ENCODE results near the gene SMAD3.

Gene SMAD3

DNA sequence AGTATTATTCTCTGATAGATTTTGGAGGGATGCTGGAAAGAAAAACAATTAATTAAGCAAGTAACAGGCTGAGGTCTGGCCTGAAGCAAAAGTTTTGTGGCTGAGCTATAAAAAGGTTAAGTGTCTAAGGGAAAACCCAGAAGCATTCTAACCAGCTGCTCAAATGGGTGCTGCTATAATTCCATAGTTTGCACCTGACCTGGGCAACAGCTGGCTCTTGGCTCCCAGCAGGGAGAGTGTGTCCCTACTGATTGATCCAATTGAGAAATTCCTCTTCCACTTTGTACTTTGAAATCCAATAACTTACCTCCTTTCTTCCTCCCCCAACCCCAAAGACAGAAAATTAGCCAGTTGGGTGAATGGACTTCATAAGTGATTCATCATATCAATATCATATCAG is 27.7 kb upstream of the SMAD3 start:
- H3K9ac ChIP-seq (ENCODE audit: insufficient read length, low read depth): no peak overlapping the region
- peaks cover 23% of the 10 kb centered on the region for H3K4me1 ChIP-seq (ENCODE audit: insufficient read depth, insufficient read length)
- H3K4me3 ChIP-seq (ENCODE audit: insufficient read length, low read depth): no peak overlapping the region
- TF ChIP-seq ZNF274 (IDR thresholded peaks at IDR 0.05; ENCODE audit: low read depth, low read length) (no peak), YY1 (IDR thresholded peaks at IDR 0.05; ENCODE audit: insufficient read depth, insufficient read length) (no peak), SUZ12 (IDR thresholded peaks at IDR 0.05; ENCODE audit: extremely low read depth, insufficient read depth, insufficient read length) (no peak)
- no peak for DNase-seq (ENCODE audit: low read depth, low spot score)
- H3K36me3 ChIP-seq (ENCODE audit: insufficient read depth, insufficient read length, low read length): no peaks in the 10 kb centered on the region
- H3K27me3 ChIP-seq (ENCODE audit: insufficient read depth, insufficient read length): peaks cover 21% of the 10 kb centered on the region
- no peaks in the 10 kb centered on the region for H3K9me3 ChIP-seq (ENCODE audit: insufficient read depth, low read length)

DNA sequence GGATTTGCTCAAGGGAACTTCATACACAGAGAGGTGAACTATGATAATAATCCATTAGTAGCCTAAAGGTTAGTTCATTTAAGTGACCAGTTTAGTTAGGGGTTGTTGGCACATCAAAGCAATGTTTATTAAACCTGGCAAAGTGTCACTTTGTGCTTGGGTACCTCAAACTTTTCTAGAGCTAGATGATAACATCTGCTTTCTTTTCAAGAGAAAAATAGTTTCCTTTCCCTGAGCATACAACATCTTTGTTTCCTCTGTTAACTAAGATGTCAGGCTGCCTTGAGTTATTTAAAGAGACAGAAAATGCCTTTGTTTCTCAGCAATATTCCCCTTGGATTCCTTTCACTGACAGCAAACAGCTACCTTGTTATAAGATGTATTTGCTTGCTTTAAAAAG is 26.7 kb upstream of the SMAD3 start:
- no peak overlapping the region for H3K4me3 ChIP-seq (ENCODE audit: insufficient read length, low read depth)
- no peaks in the 10 kb centered on the region for H3K36me3 ChIP-seq (ENCODE audit: insufficient read depth, insufficient read length, low read length)
- H3K9ac ChIP-seq (ENCODE audit: insufficient read length, low read depth): no peak overlapping the region
- H3K9me3 ChIP-seq (ENCODE audit: insufficient read depth, low read length): no peaks in the 10 kb centered on the region
- DNase-seq (ENCODE audit: low read depth, low spot score): no peak
- peaks cover 23% of the 10 kb centered on the region for H3K4me1 ChIP-seq (ENCODE audit: insufficient read depth, insufficient read length)
- peaks cover 13% of the 10 kb centered on the region for H3K27me3 ChIP-seq (ENCODE audit: insufficient read depth, insufficient read length)
- TF ChIP-seq YY1 (IDR thresholded peaks at IDR 0.05; ENCODE audit: insufficient read depth, insufficient read length) (no peak), ZNF274 (IDR thresholded peaks at IDR 0.05; ENCODE audit: low read depth, low read length) (no peak), SUZ12 (IDR thresholded peaks at IDR 0.05; ENCODE audit: extremely low read depth, insufficient read depth, insufficient read length) (no peak)

DNA sequence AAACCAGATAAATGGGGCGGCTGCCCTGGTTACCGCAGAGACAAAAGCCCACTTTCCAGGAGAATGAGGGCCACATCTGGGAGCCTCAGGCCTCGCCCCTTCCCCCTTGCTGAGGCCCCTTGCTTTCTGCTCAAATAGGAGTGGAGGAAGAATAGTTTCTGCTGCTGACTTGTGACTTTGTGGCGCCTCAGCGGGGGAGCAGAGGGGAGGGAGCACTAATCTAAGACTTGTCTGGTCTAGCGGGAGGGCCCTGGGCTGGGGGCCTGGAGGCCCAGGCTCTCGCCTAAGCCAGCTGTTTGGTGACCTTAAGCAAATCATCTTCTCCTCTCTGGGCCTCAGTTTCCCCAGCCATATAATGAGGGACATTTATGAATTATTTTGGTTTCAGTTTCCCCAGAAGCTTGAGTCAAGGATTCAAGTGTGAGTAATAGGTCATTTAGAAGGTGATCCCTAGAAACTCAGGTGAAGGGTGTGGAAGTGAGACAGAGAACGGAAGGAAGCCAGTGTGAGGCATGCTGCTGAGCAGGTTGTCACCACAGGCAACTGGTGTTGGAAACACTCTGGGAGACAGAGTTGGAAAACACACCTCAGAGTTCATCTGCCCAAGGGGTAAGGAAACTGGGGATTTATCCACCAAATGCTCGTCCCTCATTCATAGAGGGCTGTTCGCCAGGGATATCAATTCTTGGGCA is 25.9 kb upstream of the SMAD3 start:
- TF ChIP-seq YY1 (IDR thresholded peaks at IDR 0.05; ENCODE audit: insufficient read depth, insufficient read length) (no peak), SUZ12 (IDR thresholded peaks at IDR 0.05; ENCODE audit: extremely low read depth, insufficient read depth, insufficient read length) (no peak), ZNF274 (IDR thresholded peaks at IDR 0.05; ENCODE audit: low read depth, low read length) (no peak)
- Histone ChIP-seq H3K4me3 (ENCODE audit: insufficient read length, low read depth) (no peak overlapping the region), H3K9me3 (ENCODE audit: insufficient read depth, low read length) (no peaks in the 10 kb centered on the region), H3K4me1 (ENCODE audit: insufficient read depth, insufficient read length) (peaks cover 18% of the 10 kb centered on the region), H3K36me3 (ENCODE audit: insufficient read depth, insufficient read length, low read length) (no peaks in the 10 kb centered on the region), H3K9ac (ENCODE audit: insufficient read length, low read depth) (peak overlapping the region; percentile 36), H3K27me3 (ENCODE audit: insufficient read depth, insufficient read length) (peaks cover 6% of the 10 kb centered on the region)
- DNase-seq (ENCODE audit: low read depth, low spot score): no peak

DNA sequence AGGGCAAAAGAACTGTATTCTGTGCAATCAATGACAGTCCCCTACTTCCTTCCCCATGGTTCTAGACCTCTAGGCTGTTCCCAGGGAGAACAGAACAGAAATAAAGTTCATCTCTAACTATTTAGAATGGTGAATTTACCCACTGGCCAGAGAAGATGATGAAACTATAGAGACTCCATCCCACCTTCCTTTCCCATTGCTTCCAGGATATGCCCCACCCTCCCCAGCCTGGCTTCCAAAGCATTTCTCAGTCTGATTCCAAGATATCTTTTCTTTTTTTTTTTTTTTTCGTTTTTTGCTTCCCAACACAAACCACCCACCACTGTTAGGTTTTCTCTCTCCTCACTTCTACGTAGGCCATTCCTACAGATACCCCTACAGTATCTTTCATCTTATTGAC is 25.1 kb upstream of the SMAD3 start:
- H3K9me3 ChIP-seq (ENCODE audit: insufficient read depth, low read length): no peaks in the 10 kb centered on the region
- no peak for TF ChIP-seq SUZ12 (IDR thresholded peaks at IDR 0.05; ENCODE audit: extremely low read depth, insufficient read depth, insufficient read length)
- no peak for TF ChIP-seq ZNF274 (IDR thresholded peaks at IDR 0.05; ENCODE audit: low read depth, low read length)
- no peak for TF ChIP-seq YY1 (IDR thresholded peaks at IDR 0.05; ENCODE audit: insufficient read depth, insufficient read length)
- no peak overlapping the region for H3K4me3 ChIP-seq (ENCODE audit: insufficient read length, low read depth)
- DNase-seq (ENCODE audit: low read depth, low spot score): no peak
- no peaks in the 10 kb centered on the region for H3K36me3 ChIP-seq (ENCODE audit: insufficient read depth, insufficient read length, low read length)
- H3K4me1 ChIP-seq (ENCODE audit: insufficient read depth, insufficient read length): peaks cover 16% of the 10 kb centered on the region
- H3K9ac ChIP-seq (ENCODE audit: insufficient read length, low read depth): no peak overlapping the region
- no peaks in the 10 kb centered on the region for H3K27me3 ChIP-seq (ENCODE audit: insufficient read depth, insufficient read length)

DNA sequence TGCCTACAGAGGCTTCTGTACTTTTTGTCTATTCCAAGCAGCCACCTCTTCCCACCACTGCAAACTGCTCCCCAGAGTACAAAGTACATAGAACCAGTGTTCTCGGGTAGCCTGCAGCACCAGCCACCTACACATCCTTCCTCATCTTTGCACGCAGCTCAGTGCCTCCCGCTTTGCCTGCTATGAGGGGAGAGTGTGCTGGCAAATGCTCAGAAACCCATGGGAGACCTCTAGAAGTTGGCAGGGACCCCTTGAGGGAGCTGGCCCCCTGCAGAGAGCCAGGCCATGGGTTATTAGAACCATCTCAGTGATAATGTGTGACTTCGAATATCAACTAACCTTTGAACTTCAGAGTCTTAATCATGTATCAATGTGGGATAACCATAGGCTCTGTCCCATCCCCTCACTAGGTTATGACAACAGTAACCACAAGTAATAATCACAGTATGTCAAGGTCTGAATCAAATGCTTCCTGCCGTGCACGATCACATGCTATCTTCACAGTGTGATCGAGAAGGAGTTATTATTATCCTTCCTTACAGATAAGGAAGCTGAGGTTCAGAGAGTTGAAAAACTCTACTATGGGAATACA is 22.8 kb upstream of the SMAD3 start:
- Histone ChIP-seq H3K4me3 (ENCODE audit: insufficient read length, low read depth) (no peak overlapping the region), H3K36me3 (ENCODE audit: insufficient read depth, insufficient read length, low read length) (no peaks in the 10 kb centered on the region), H3K27me3 (ENCODE audit: insufficient read depth, insufficient read length) (no peaks in the 10 kb centered on the region), H3K9ac (ENCODE audit: insufficient read length, low read depth) (no peak overlapping the region), H3K4me1 (ENCODE audit: insufficient read depth, insufficient read length) (peaks cover 14% of the 10 kb centered on the region), H3K9me3 (ENCODE audit: insufficient read depth, low read length) (no peaks in the 10 kb centered on the region)
- no peak for DNase-seq (ENCODE audit: low read depth, low spot score)
- TF ChIP-seq SUZ12 (IDR thresholded peaks at IDR 0.05; ENCODE audit: extremely low read depth, insufficient read depth, insufficient read length): no peak
- TF ChIP-seq YY1 (IDR thresholded peaks at IDR 0.05; ENCODE audit: insufficient read depth, insufficient read length): no peak
- TF ChIP-seq ZNF274 (IDR thresholded peaks at IDR 0.05; ENCODE audit: low read depth, low read length): no peak

DNA sequence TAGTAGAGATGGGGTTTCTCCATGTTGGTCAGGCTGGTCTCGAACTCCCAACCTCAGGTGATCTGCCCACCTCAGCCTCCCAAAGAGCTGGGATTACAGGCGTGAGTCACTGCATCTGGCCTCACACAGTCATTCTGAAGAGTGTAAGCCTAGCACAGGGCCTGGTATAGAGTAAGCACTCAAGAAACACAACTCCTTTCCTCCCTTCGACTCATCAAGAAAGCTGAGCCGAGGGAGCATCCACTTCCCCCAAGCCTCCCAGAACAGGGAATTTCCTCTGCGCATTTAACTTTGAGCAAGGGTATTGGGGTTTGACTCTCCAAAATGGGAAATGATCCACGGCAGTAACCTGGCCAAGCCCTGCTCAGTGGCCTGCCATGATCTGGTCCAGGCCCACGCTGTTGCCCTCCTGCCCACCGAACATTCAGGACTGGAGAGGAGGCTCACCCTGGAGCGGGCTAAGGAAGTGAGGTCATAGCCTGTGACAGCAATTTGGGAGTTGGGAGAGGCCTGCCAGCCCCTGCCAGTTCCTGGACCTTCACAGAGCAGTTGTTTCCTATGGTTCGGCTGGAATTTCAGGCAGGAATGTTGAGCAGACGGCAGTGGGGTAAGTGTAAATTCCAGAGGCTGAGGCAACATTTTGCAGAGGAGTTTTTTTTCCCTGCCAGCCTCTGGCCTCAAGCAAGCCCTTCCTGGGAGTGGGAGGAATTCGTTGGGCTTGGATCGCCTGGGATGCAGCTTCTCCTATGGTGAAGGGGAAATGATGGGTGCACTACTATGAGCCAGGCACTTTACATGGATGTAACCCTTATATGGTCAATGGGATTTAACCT is 21.2 kb upstream of the SMAD3 start:
- H3K4me3 ChIP-seq (ENCODE audit: insufficient read length, low read depth): no peak overlapping the region
- no peak for TF ChIP-seq SUZ12 (IDR thresholded peaks at IDR 0.05; ENCODE audit: extremely low read depth, insufficient read depth, insufficient read length)
- TF ChIP-seq YY1 (IDR thresholded peaks at IDR 0.05; ENCODE audit: insufficient read depth, insufficient read length): no peak
- TF ChIP-seq ZNF274 (IDR thresholded peaks at IDR 0.05; ENCODE audit: low read depth, low read length): no peak
- H3K27me3 ChIP-seq (ENCODE audit: insufficient read depth, insufficient read length): no peaks in the 10 kb centered on the region
- H3K9ac ChIP-seq (ENCODE audit: insufficient read length, low read depth): no peak overlapping the region
- peaks cover 8% of the 10 kb centered on the region for H3K4me1 ChIP-seq (ENCODE audit: insufficient read depth, insufficient read length)
- no peaks in the 10 kb centered on the region for H3K9me3 ChIP-seq (ENCODE audit: insufficient read depth, low read length)
- peak; percentile 90 for DNase-seq (ENCODE audit: low read depth, low spot score)
- no peaks in the 10 kb centered on the region for H3K36me3 ChIP-seq (ENCODE audit: insufficient read depth, insufficient read length, low read length)

DNA sequence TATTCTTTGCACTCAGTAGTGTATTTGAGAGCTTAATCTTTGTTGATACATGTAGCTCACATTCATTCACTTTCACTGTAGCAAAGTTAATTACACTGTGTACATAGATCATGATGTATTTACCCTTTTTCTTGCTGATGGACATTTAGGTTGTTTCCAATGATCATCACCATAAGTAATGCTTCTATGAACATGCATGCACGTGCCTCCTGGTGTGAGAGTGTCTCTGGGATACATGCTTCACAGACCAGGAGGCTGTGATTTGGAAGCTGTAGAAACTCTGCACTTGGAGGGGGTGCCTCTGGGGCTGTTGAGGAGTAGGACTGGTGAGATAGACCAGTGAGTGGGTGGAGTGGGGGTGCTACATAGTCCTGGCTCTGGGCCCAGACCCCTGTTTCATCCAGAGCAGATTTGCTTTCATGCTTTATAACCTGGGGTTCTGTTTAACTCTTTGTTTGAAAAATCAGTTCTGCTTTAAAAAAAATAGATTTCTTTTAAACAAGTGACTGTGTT is 18.2 kb upstream of the SMAD3 start:
- Histone ChIP-seq H3K9me3 (ENCODE audit: insufficient read depth, low read length) (no peaks in the 10 kb centered on the region), H3K9ac (ENCODE audit: insufficient read length, low read depth) (no peak overlapping the region), H3K36me3 (ENCODE audit: insufficient read depth, insufficient read length, low read length) (no peaks in the 10 kb centered on the region), H3K27me3 (ENCODE audit: insufficient read depth, insufficient read length) (no peaks in the 10 kb centered on the region), H3K4me1 (ENCODE audit: insufficient read depth, insufficient read length) (no peaks in the 10 kb centered on the region), H3K4me3 (ENCODE audit: insufficient read length, low read depth) (no peak overlapping the region)
- TF ChIP-seq SUZ12 (IDR thresholded peaks at IDR 0.05; ENCODE audit: extremely low read depth, insufficient read depth, insufficient read length): no peak
- no peak for TF ChIP-seq ZNF274 (IDR thresholded peaks at IDR 0.05; ENCODE audit: low read depth, low read length)
- no peak for TF ChIP-seq YY1 (IDR thresholded peaks at IDR 0.05; ENCODE audit: insufficient read depth, insufficient read length)
- DNase-seq (ENCODE audit: low read depth, low spot score): no peak
